SIG-M5 treated with dmso at 0.1 percent for 504 hours (cell line): ENCODE results near the gene DGCR2.
"Not testable (repeated sequence)": the region's sequence is repeated elsewhere in the genome, so short reads cannot be mapped to it uniquely, and the experiment has no call there.

Source experiments
- DNase-seq: peaks from one replicate; lab custom pipeline; 2025; ENCODE audit not compliant: unreplicated experiment; lab: John Stamatoyannopoulos, UW

The DGCR2 gene

DNA sequence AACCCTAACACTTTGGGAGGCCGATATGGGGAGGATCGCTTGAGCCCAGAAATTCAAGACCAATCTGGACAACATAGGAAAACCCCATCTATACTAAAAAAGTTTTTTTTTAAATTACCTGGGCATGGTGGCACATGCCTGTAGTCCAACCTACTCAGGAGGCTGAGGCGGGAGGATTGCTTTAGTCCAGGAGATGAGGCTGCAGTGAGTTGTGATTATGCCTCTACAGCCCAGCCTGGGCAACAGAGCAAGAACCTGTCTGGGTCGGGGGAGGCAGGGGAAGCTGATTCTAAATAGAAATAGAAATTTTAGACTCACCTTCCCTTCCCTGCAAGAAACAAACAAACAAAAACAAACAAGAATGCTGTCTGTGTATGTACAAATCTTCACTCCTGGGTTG lies 133.3 kb downstream of the DGCR2 start:
- DNase-seq, result no peak

DNA sequence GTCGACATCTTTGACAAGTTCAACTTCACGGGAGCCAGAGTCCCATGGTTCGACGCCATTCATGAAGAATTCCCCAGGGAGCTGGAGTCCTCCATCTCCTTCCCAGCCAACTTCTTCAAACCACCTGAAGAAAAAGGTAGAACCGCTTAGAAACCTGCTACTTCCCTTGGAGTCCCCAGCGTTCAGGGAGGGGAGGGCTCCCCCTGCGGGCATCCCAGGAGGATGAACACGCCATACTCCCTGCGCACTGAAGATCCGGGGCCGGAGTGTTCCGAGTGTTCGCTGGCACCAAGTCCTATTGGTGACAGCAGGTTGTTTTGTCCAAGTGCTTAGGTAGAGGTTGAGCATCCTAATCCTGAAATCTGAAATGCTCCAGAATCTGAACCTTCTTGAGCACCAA lies 134.4 kb downstream of the DGCR2 start:
- DNase-seq, result no peak

DNA sequence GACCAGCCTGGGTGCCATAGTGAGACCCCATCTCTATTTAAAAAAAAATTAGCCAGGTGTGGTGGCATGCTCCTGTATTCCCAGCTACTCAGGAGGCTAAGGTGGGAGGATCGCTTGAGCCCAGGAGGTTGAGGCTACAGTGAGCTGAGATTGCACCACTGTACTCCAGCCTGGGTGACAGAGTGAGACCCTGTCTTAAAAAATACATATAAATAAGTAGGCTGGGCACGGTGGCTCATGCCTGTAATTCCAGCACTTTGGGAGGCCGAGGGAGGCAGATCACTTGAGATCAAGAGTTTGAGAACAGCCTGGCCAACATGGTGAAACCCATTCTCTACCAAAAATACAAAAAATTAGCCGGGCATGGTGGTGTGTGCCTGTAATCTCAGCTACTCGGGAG lies 135.1 kb downstream of the DGCR2 start:
- not testable (repeated sequence) for DNase-seq
